ENCODE data around the gene FBXL7. TPM values are rescaled to one million over a fixed set of nuclear protein-coding genes. Genes with fewer than 3 reads are reported as not detected.

The FBXL7 gene
- polyA plus RNA-seq, 1 donor from 2014 or later, result 0.24 TPM

DNA sequence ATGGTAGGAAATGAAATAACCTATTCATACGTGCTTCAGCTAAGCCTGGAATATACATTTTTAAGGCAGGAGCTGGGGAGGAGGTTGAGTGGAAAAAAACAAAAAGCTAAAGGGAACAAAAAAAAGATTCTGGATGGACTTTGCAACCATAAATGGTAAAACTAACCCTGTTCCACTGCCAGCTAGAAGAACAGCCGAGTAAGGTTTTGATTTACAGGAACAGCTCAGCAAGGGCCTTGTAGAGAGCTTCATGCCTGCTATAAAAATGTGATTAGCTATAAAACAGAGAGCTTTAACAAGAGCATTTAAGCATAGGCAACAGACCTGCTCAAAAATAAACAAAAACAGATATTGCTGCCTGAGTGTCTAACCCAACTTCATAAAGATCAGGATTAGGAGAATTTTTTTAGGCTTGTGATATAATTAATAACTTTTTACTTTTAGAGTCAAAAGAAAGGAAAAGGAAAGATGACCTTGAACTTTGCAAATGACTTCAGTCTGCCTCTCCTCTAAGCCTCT, 194.8 kb downstream of the FBXL7 start:
- Histone ChIP-seq H3K36me3 (ENCODE audit: insufficient read depth, low read length) (no peaks in the 10 kb centered on the region), H3K27ac (ENCODE audit: low read length) (peak overlapping the region; percentile 42), H3K4me2 (ENCODE audit: low read length) (peak overlapping the region; percentile 33), H3K9me2 (ENCODE audit: insufficient read depth, low read length) (no peaks in the 10 kb centered on the region), H3K27me3 (ENCODE audit: insufficient read depth, low read depth, low read length) (no peaks in the 10 kb centered on the region), H2AFZ (ENCODE audit: low read depth, low read length) (no peak overlapping the region), H4K20me1 (ENCODE audit: insufficient read depth) (no peaks in the 10 kb centered on the region), H3F3A (ENCODE audit: insufficient read depth, low read length, poor library complexity, severe bottlenecking) (no peaks in the 10 kb centered on the region), H3K9ac (ENCODE audit: low read length) (peak overlapping the region; percentile 21), H3K4me3 (ENCODE audit: low read length) (peak overlapping the region; percentile 8), H3K79me2 (replicated peaks; ENCODE audit: insufficient read depth, low read length) (no peaks in the 10 kb centered on the region), H3K9me3 (ENCODE audit: low read length) (no peaks in the 10 kb centered on the region)
- no peak for TF ChIP-seq RAD21 (conservative IDR thresholded peaks at IDR 0.05)
- TF ChIP-seq EP300 (conservative IDR thresholded peaks at IDR 0.05; ENCODE audit: poor library complexity, severe bottlenecking), result peak; percentile 1
- no peak for TF ChIP-seq SMC3 (conservative IDR thresholded peaks at IDR 0.05; ENCODE audit: poor library complexity)
- no peak for TF ChIP-seq EZH2 (IDR thresholded peaks at IDR 0.05; ENCODE audit: borderline replicate concordance, insufficient read depth, low read length, poor library complexity, severe bottlenecking)
- TF ChIP-seq MXI1 (conservative IDR thresholded peaks at IDR 0.05; ENCODE audit: poor library complexity, severe bottlenecking), result no peak

DNA sequence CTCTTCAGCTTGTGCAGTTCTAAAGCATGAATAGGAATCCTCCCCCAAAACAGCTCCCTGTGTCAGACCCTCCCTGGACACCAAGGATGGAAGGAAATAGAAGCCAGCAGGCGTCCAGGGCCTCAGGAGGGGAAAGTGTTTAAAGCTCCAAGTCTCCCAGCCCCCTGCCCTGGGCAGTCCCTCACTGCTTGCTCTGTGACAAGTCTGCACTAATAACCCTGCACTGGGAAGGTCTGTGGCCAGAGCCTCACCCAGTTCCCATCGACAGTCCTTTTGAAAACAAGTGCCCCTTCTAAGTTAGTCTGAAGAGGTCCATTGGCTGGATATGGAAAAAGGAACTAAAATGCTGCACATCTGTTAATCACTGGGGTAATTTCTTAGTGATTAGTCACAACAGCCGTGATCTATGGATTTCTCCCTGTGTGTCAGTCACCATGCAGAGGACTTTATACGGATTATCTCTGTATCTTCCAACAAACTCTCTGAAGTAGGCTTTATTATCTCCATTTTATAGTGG, 195.3 kb downstream of the FBXL7 start:
- Histone ChIP-seq H2AFZ (ENCODE audit: low read depth, low read length) (no peak overlapping the region), H3K9ac (ENCODE audit: low read length) (peak overlapping the region; percentile 21), H3K36me3 (ENCODE audit: insufficient read depth, low read length) (no peaks in the 10 kb centered on the region), H3K4me3 (ENCODE audit: low read length) (no peak overlapping the region), H3K9me2 (ENCODE audit: insufficient read depth, low read length) (no peaks in the 10 kb centered on the region), H3F3A (ENCODE audit: insufficient read depth, low read length, poor library complexity, severe bottlenecking) (no peaks in the 10 kb centered on the region), H3K79me2 (replicated peaks; ENCODE audit: insufficient read depth, low read length) (no peaks in the 10 kb centered on the region), H3K27ac (ENCODE audit: low read length) (no peak overlapping the region), H3K9me3 (ENCODE audit: low read length) (no peaks in the 10 kb centered on the region), H4K20me1 (ENCODE audit: insufficient read depth) (no peaks in the 10 kb centered on the region), H3K4me2 (ENCODE audit: low read length) (no peak overlapping the region), H3K27me3 (ENCODE audit: insufficient read depth, low read depth, low read length) (no peaks in the 10 kb centered on the region)
- no peak for TF ChIP-seq EP300 (conservative IDR thresholded peaks at IDR 0.05; ENCODE audit: poor library complexity, severe bottlenecking)
- no peak for TF ChIP-seq POLR2AphosphoS5 (IDR thresholded peaks at IDR 0.05)
- TF ChIP-seq, protein P1, sequence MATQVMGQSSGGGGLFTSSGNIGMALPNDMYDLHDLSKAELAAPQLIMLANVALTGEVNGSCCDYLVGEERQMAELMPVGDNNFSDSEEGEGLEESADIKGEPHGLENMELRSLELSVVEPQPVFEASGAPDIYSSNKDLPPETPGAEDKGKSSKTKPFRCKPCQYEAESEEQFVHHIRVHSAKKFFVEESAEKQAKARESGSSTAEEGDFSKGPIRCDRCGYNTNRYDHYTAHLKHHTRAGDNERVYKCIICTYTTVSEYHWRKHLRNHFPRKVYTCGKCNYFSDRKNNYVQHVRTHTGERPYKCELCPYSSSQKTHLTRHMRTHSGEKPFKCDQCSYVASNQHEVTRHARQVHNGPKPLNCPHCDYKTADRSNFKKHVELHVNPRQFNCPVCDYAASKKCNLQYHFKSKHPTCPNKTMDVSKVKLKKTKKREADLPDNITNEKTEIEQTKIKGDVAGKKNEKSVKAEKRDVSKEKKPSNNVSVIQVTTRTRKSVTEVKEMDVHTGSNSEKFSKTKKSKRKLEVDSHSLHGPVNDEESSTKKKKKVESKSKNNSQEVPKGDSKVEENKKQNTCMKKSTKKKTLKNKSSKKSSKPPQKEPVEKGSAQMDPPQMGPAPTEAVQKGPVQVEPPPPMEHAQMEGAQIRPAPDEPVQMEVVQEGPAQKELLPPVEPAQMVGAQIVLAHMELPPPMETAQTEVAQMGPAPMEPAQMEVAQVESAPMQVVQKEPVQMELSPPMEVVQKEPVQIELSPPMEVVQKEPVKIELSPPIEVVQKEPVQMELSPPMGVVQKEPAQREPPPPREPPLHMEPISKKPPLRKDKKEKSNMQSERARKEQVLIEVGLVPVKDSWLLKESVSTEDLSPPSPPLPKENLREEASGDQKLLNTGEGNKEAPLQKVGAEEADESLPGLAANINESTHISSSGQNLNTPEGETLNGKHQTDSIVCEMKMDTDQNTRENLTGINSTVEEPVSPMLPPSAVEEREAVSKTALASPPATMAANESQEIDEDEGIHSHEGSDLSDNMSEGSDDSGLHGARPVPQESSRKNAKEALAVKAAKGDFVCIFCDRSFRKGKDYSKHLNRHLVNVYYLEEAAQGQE (IDR thresholded peaks at IDR 0.05; ENCODE audit: borderline replicate concordance), result no peak
- TF ChIP-seq TAF1 (IDR thresholded peaks at IDR 0.05; ENCODE audit: low read depth), result no peak
- TF ChIP-seq, protein P2, sequence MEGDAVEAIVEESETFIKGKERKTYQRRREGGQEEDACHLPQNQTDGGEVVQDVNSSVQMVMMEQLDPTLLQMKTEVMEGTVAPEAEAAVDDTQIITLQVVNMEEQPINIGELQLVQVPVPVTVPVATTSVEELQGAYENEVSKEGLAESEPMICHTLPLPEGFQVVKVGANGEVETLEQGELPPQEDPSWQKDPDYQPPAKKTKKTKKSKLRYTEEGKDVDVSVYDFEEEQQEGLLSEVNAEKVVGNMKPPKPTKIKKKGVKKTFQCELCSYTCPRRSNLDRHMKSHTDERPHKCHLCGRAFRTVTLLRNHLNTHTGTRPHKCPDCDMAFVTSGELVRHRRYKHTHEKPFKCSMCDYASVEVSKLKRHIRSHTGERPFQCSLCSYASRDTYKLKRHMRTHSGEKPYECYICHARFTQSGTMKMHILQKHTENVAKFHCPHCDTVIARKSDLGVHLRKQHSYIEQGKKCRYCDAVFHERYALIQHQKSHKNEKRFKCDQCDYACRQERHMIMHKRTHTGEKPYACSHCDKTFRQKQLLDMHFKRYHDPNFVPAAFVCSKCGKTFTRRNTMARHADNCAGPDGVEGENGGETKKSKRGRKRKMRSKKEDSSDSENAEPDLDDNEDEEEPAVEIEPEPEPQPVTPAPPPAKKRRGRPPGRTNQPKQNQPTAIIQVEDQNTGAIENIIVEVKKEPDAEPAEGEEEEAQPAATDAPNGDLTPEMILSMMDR (IDR thresholded peaks at IDR 0.05; ENCODE audit: poor library complexity, severe bottlenecking), result no peak
- no peak for TF ChIP-seq SMC3 (conservative IDR thresholded peaks at IDR 0.05; ENCODE audit: poor library complexity)
- TF ChIP-seq RAD21 (conservative IDR thresholded peaks at IDR 0.05), result no peak
- TF ChIP-seq EZH2 (IDR thresholded peaks at IDR 0.05; ENCODE audit: borderline replicate concordance, insufficient read depth, low read length, poor library complexity, severe bottlenecking), result no peak
- TF ChIP-seq MXI1 (conservative IDR thresholded peaks at IDR 0.05; ENCODE audit: poor library complexity, severe bottlenecking), result no peak
